SK-N-SH (cell line): ENCODE results near the gene SERPINA12. TPM values are rescaled to one million over a fixed set of nuclear protein-coding genes. Genes with fewer than 3 reads are reported as not detected.

ENCODE experiments used
- CTCF ChIA-PET: fragments of 300-600, 350-600 bp; formaldehyde crosslinking; extraction: SDS; loops from one replicate; lab custom pipeline; 2021; lab: Yijun Ruan, JAX
- POLR2A ChIA-PET: fragments of 350-600 bp; sonication (Branson Sonifier 250); formaldehyde crosslinking; extraction: SDS; loops from one replicate; lab custom pipeline; 2020; ENCODE audit warnings: antibody characterized with exemption, inconsistent platforms; lab: Yijun Ruan, JAX
- DNase-seq: peaks from one replicate; pipeline ENCODE4 v3.0.0; 2012
- H2AFZ ChIP-seq: fragments of 200-600 bp; sonication (generic); 2 replicates; pipeline ENCODE4 v1.8.1; 2016; ENCODE audit warnings: antibody characterized with exemption, mild to moderate bottlenecking, low read depth
- H3F3A ChIP-seq: fragments of 200-600 bp; sonication (generic); replicated peaks from 2 replicates; pipeline ENCODE3; 2016; ENCODE audit warnings: antibody characterized with exemption, mild to moderate bottlenecking; ENCODE audit not compliant: insufficient read depth
- H3K27ac ChIP-seq, 2 experiments: fragments of 200-500 bp in 1 of 2; fragments of 200-600 bp in 1 of 2; sonication (Bioruptor generic) in 1 of 2; sonication (generic), shearing (Covaris generic) in 1 of 2; 2 replicates each; pipeline versions ENCODE4 v1.5.1 to v1.6.1; 2014 to 2016; ENCODE audit warnings: low read depth in 2 of 2, inconsistent platforms in 1 of 2, low read length in 1 of 2, mild to moderate bottlenecking in 1 of 2, mixed read lengths in 1 of 2
- H3K27me3 ChIP-seq: fragments of 200-600 bp; sonication (generic), shearing (Covaris generic); 2 replicates; pipeline ENCODE4 v1.6.1; 2016; ENCODE audit warnings: mixed run types; ENCODE audit not compliant: insufficient read depth
- H3K36me3 ChIP-seq, 2 experiments: fragments of 200-500 bp in 1 of 2; fragments of 200-600 bp in 1 of 2; sonication (Bioruptor generic) in 1 of 2; sonication (generic) in 1 of 2; replicated peaks in 1 of 2; 2 replicates each; pipeline versions ENCODE3 to v1.5.1; 2014 to 2016; ENCODE audit warnings: low read length in 1 of 2, mild to moderate bottlenecking in 1 of 2; ENCODE audit not compliant: insufficient read depth in 2 of 2, control insufficient read depth in 1 of 2
- H3K4me1 ChIP-seq, 2 experiments: fragments of 200-500 bp in 1 of 2; fragments of 200-600 bp in 1 of 2; sonication (Bioruptor generic) in 1 of 2; sonication (generic), shearing (Covaris generic) in 1 of 2; 2 replicates each; pipeline versions ENCODE4 v1.5.1 to v1.6.1; 2014 to 2016; ENCODE audit warnings: low read depth in 1 of 2, low read length in 1 of 2, mixed run types in 1 of 2; ENCODE audit not compliant: insufficient read depth in 2 of 2, control insufficient read depth in 1 of 2
- H3K4me2 ChIP-seq: fragments of 200-600 bp; sonication (generic), shearing (Covaris generic); 2 replicates; pipeline ENCODE4 v1.6.1; 2017; ENCODE audit warnings: mixed run types
- H3K4me3 ChIP-seq, 2 experiments: fragments of 200-500 bp in 1 of 2; fragments of 200-600 bp in 1 of 2; sonication (Bioruptor generic) in 1 of 2; sonication (generic), shearing (Covaris generic) in 1 of 2; 2 replicates each; pipeline versions ENCODE4 v1.5.1 to v1.8.1; 2014 to 2016; ENCODE audit warnings: low read depth in 2 of 2, inconsistent platforms in 1 of 2, low read length in 1 of 2, mild to moderate bottlenecking in 1 of 2, mixed read lengths in 1 of 2, moderate library complexity in 1 of 2
- H3K79me2 ChIP-seq: fragments of 200-600 bp; sonication (generic); 2 replicates; pipeline ENCODE4 v1.8.1; 2017; ENCODE audit warnings: mild to moderate bottlenecking; ENCODE audit not compliant: insufficient read depth
- H3K9ac ChIP-seq: fragments of 200-600 bp; sonication (generic); 2 replicates; pipeline ENCODE4 v1.6.1; 2017; ENCODE audit warnings: mixed run types
- H3K9me2 ChIP-seq: fragments of 200-600 bp; sonication (generic); 2 replicates; pipeline ENCODE4 v1.6.1; 2017; ENCODE audit warnings: mixed run types
- H3K9me3 ChIP-seq: fragments of 200-600 bp; sonication (generic); 2 replicates; pipeline ENCODE4 v1.6.1; 2017; ENCODE audit warnings: mixed run types, mild to moderate bottlenecking, moderate library complexity
- H4K20me1 ChIP-seq: fragments of 200-600 bp; sonication (generic); 2 replicates; pipeline ENCODE4 v1.6.1; 2017; ENCODE audit warnings: mild to moderate bottlenecking, mixed run types; ENCODE audit not compliant: insufficient read depth
- FOSL2 ChIP-seq: IDR thresholded peaks from 2 replicates; pipeline ENCODE4 v1.4.0; 2012; ENCODE audit warnings: low read depth, mild to moderate bottlenecking, moderate library complexity, borderline replicate concordance
- FOXJ3 ChIP-seq: sonication (generic); formaldehyde crosslinking; IDR thresholded peaks from 2 replicates; pipeline ENCODE4 v1.5.1; 2020; ENCODE audit warnings: mild to moderate bottlenecking, missing genetic modification reagents
- GABPA ChIP-seq: IDR thresholded peaks from 2 replicates; pipeline ENCODE4 v1.4.0; 2012; ENCODE audit warnings: low read depth, mild to moderate bottlenecking
- IRF3 ChIP-seq: fragments of 150-350 bp; IDR thresholded peaks from 2 replicates; pipeline ENCODE4 v1.6.1; 2016; ENCODE audit warnings: mild to moderate bottlenecking, low read depth, low read length
- JUND ChIP-seq: IDR thresholded peaks from 2 replicates; pipeline ENCODE4 v1.4.0; 2012
- MEF2A ChIP-seq: IDR thresholded peaks from 2 replicates; pipeline ENCODE4 v1.4.0; 2012; ENCODE audit warnings: low read depth, borderline replicate concordance
- MXI1 ChIP-seq: IDR thresholded peaks from 2 replicates; pipeline ENCODE4 v1.6.1; 2012; ENCODE audit warnings: mild to moderate bottlenecking, low read depth, low read length, improper control_type of control experiment
- SMC3 ChIP-seq: IDR thresholded peaks from 2 replicates; pipeline ENCODE4 v1.6.1; 2012; ENCODE audit warnings: low read depth, low read length, improper control_type of control experiment
- TEAD4 ChIP-seq: IDR thresholded peaks from 2 replicates; pipeline ENCODE4 v1.4.0; 2012; ENCODE audit warnings: mild to moderate bottlenecking, borderline replicate concordance; ENCODE audit not compliant: insufficient read depth
- USF2 ChIP-seq: fragments of 150-350 bp; IDR thresholded peaks from 2 replicates; pipeline ENCODE4 v1.6.1; 2017; ENCODE audit warnings: antibody characterized with exemption, low read length, low read depth, borderline replicate concordance
- WGBS: methylation state at CpG from one replicate; pipeline ENCODE4 v1.1.6; 2017; ENCODE audit warnings: low lambda C conversion rate; 5-methylcytosine and 5-hydroxymethylcytosine counted together
- polyA plus RNA-seq, 3 experiments: library from polyadenylated mRNA; depleted of rRNA; stranded (reverse); fragments of >200 nt; gene quantifications; 2 replicates each; pipeline ENCODE4 v1.2.3, GENCODE V29; 2012
- TF ChIP-seq, protein P1 (sequence below): IDR thresholded peaks from 2 replicates; pipeline ENCODE4 v1.4.0; 2012; ENCODE audit warnings: low read depth, borderline replicate concordance

The SERPINA12 gene
- polyA plus RNA-seq, 1 of the 3 experiments (the other 2 are of a cell fraction), result not detected

DNA sequence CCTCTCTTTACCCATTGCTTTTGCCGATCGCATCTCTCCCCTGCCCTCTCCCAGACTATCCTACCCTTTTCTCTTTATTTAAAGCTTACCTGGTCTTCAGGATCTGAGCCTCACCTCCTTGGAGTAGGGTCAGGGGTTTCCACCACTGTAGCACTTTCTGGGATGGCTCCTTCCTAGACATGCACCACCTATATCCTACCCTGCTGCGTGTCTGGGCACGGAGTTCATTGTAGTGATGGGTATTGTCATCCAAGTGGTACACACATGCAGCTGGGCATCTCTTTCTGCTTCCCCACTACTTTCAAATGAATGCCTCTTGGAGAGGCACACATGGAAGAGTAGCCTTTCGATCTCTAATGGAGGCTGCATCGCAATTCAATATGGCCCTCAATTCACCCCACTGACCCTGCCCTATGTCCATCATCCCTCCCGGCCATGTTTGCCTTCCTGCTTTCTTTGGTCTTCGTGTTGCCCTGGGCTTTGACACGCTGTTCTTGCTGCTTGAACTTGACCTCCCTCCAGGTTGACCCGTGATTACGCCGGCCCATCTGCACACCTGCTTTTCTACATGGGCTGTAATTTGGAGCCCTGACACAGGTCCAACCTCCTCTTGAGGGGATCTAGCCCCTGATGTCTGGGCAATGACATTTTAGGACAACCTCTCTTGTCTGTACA is 67.6 kb downstream of the SERPINA12 start:
- 26% methylated on average over 12 of the region's 12 CpGs for WGBS
- Histone ChIP-seq H3K4me1 (no peaks in the 10 kb centered on the region), H2AFZ (no peak overlapping the region), H3K9me3 (no peaks in the 10 kb centered on the region), H3K4me2 (no peak overlapping the region), H3K9me2 (no peaks in the 10 kb centered on the region), H4K20me1 (no peaks in the 10 kb centered on the region), H3K36me3 (no peaks in the 10 kb centered on the region), H3K79me2 (no peaks in the 10 kb centered on the region), H3K4me3 (no peak overlapping the region)
- CTCF ChIA-PET, result no interaction called here
- DNase-seq, result no peak
- TF ChIP-seq SMC3, result no peak
- TF ChIP-seq, all 33 proteins: peak for 0
- Histone ChIP-seq H3K27me3 (peaks cover 31% of the 10 kb centered on the region; the same call in 1 of the 2 replicates), H3K9ac (no peak overlapping the region), H3K27ac (no peak overlapping the region), H3F3A (no peaks in the 10 kb centered on the region)
- POLR2A ChIA-PET, result no interaction called here

DNA sequence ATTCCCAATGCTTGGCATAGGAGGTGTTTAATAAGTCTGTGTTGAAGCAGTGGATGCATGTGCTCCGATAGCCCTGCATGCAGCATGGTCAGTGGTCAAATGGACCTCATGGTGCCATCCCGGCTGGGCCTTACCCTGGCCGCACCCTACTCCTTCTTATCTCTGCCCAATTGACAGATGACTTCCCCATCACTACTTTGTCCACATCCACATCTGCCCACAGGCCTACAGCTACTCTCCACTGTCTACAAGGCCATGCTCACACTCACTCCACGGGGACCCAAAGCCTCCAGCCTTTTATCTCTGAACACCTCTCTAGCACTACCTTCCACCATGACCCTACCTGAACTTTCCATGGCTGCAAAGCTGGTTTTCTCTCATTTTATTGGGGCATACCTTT is 68.1 kb downstream of the SERPINA12 start:
- H3K4me3 ChIP-seq, result no peak overlapping the region
- no peaks in the 10 kb centered on the region for H3K4me1 ChIP-seq
- no peaks in the 10 kb centered on the region for H3K79me2 ChIP-seq
- ChIA-PET CTCF (no interaction called here), POLR2A (no interaction called here)
- no peaks in the 10 kb centered on the region for H3F3A ChIP-seq
- H3K36me3 ChIP-seq, result no peaks in the 10 kb centered on the region
- H3K27ac ChIP-seq, result no peak overlapping the region
- no peak overlapping the region for H3K9ac ChIP-seq
- TF ChIP-seq, protein P1, sequence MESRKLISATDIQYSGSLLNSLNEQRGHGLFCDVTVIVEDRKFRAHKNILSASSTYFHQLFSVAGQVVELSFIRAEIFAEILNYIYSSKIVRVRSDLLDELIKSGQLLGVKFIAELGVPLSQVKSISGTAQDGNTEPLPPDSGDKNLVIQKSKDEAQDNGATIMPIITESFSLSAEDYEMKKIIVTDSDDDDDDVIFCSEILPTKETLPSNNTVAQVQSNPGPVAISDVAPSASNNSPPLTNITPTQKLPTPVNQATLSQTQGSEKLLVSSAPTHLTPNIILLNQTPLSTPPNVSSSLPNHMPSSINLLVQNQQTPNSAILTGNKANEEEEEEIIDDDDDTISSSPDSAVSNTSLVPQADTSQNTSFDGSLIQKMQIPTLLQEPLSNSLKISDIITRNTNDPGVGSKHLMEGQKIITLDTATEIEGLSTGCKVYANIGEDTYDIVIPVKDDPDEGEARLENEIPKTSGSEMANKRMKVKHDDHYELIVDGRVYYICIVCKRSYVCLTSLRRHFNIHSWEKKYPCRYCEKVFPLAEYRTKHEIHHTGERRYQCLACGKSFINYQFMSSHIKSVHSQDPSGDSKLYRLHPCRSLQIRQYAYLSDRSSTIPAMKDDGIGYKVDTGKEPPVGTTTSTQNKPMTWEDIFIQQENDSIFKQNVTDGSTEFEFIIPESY, result no peak
- TF ChIP-seq GABPA (no peak), USF2 (no peak)
- H3K9me3 ChIP-seq, result no peaks in the 10 kb centered on the region
- H2AFZ ChIP-seq, result no peak overlapping the region
- peaks cover 31% of the 10 kb centered on the region; the same call in 1 of the 2 replicates for H3K27me3 ChIP-seq
- WGBS, result 34% methylated on average over 4 of the region's 4 CpGs
- no peak for DNase-seq
- no peak overlapping the region for H3K4me2 ChIP-seq
- no peaks in the 10 kb centered on the region for H3K9me2 ChIP-seq
- no peaks in the 10 kb centered on the region for H4K20me1 ChIP-seq

- TF ChIP-seq JUND, result no peak
- TF ChIP-seq IRF3, result no peak
- TF ChIP-seq FOXJ3, result no peak
- no peak for TF ChIP-seq MEF2A
- no peak for TF ChIP-seq TEAD4
- no peak for TF ChIP-seq MXI1
- TF ChIP-seq FOSL2, result no peak
- no peak for TF ChIP-seq GABPA
- Histone ChIP-seq H3K79me2 (no peaks in the 10 kb centered on the region), H3K9me2 (no peaks in the 10 kb centered on the region), H2AFZ (no peak overlapping the region), H3K4me3 (no peak overlapping the region), H3K27ac (no peak overlapping the region), H3K9me3 (no peaks in the 10 kb centered on the region), H3K27me3 (peaks cover 31% of the 10 kb centered on the region; the same call in 1 of the 2 replicates), H3K9ac (no peak overlapping the region), H3F3A (no peaks in the 10 kb centered on the region), H3K4me1 (no peaks in the 10 kb centered on the region), H3K36me3 (no peaks in the 10 kb centered on the region), H3K4me2 (no peak overlapping the region), H4K20me1 (no peaks in the 10 kb centered on the region)
- WGBS, result 11% methylated on average over 4 of the region's 5 CpGs
- ChIA-PET POLR2A (no interaction called here), CTCF (no interaction called here)
- DNase-seq, result no peak
These were observed 69.7 kb downstream of the SERPINA12 start for GRCh38 chr14:94439453-94440057.
